OCI-LY3 (cell line): Measurements from ENCODE around the gene SLC26A2.

Experiments
- EZH2phosphoT487 ChIP-seq: fragments of 200-600 bp; shearing (Covaris generic); IDR thresholded peaks from 2 replicates; pipeline ENCODE4 v1.6.1; 2018; ENCODE audit warnings: antibody characterized with exemption, mixed run types, low read depth
- TF ChIP-seq, protein P1 (sequence below): fragments of 200-600, 300-600 bp; sonication (generic); IDR thresholded peaks from 2 replicates; pipeline ENCODE4 v1.5.1; 2014; ENCODE audit warnings: antibody characterized with exemption, low read length, low read depth

DNA sequence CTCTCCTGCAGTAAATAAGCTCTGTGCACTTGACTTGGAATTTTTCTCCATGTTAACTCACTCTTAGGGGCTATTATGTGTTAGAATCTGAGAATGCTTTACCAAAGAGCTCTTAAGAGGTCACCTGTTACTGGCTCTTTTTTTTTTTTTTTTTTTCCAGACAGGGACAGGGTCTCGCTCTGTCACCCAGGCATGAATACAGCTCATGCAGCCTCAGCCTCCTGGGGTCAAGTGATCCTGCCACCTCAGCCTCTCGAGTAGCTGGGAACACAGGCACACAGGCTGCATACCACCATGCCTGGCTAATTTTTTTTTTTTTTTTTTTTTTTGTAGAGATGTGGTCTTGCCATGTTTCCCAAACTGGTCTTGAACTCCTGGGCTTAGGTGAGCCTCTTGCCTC is 62.1 kb downstream of the SLC26A2 start:
- TF ChIP-seq, protein P1, sequence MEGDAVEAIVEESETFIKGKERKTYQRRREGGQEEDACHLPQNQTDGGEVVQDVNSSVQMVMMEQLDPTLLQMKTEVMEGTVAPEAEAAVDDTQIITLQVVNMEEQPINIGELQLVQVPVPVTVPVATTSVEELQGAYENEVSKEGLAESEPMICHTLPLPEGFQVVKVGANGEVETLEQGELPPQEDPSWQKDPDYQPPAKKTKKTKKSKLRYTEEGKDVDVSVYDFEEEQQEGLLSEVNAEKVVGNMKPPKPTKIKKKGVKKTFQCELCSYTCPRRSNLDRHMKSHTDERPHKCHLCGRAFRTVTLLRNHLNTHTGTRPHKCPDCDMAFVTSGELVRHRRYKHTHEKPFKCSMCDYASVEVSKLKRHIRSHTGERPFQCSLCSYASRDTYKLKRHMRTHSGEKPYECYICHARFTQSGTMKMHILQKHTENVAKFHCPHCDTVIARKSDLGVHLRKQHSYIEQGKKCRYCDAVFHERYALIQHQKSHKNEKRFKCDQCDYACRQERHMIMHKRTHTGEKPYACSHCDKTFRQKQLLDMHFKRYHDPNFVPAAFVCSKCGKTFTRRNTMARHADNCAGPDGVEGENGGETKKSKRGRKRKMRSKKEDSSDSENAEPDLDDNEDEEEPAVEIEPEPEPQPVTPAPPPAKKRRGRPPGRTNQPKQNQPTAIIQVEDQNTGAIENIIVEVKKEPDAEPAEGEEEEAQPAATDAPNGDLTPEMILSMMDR: no peak
- no peak for TF ChIP-seq EZH2phosphoT487
